Erythroblast (primary cell): ENCODE data around the gene SOAT1.

Experiments used
- GATA1 ChIP-seq: IDR thresholded peaks from 2 replicates; pipeline ENCODE4 v1.6.1; 2011; ENCODE audit warnings: low read depth, mild to moderate bottlenecking, control low read depth, low read length, moderate library complexity
- POLR2A ChIP-seq: IDR thresholded peaks from 2 replicates; pipeline ENCODE4 v1.6.1; 2011; ENCODE audit warnings: mild to moderate bottlenecking, low read length

DNA sequence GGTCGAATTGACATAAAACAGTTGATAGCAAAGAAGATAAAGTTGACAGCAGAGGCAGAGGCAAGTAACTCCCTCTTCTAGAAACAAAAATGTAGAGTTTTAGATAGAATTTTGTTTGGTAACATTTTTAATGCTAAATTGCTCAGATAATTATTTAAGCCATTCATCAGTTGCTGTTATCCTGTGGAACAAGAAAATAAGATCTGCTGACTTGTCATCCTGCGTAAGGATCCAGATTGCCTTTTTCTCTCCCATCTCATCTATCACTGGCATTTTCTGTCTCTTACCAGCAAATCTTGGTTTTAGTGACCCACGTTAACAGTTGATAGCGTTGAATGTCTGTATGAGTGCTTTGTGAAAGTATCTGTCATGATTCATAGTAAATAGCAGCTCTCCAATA, 29.8 kb downstream of the SOAT1 start:
- TF ChIP-seq POLR2A (no peak), GATA1 (no peak)
